ENCODE data around the gene SPATA31D3. TPM values are rescaled to one million over a fixed set of nuclear protein-coding genes. Genes with fewer than 3 reads are reported as not detected.

Gene SPATA31D3
- total RNA-seq, 1 experiment from 2014 or later: not detected

DNA sequence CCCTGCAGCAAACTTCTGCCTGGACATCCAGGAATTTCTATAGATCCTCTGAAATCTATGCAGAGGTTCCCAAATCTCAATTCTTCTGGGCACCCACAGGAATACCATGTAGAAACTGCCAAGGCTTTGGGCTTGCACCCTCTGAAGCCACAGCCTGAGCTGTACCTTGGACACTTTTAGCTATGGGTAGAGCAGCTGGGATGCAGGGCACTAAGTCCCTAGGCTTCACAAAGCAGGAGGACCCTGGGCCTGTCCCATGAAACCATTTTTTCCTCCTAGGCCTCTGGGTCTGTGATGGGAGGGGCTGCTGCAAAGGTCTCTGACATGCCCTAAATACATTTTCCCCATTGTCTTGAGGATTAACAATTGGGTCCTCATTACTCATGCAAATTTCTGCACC is 12.3 kb downstream of the SPATA31D3 start:
- no peaks in the 10 kb centered on the region for H3K4me1 Mint-ChIP-seq (ENCODE audit: low read depth, unreplicated experiment)
- CTCF ChIA-PET: no interaction called here
- BruUV-seq (replicated peaks): no TSS peak
- H3K4me3 Mint-ChIP-seq (ENCODE audit: low read depth, unreplicated experiment): no peak overlapping the region
- TF ChIP-seq, protein P1, sequence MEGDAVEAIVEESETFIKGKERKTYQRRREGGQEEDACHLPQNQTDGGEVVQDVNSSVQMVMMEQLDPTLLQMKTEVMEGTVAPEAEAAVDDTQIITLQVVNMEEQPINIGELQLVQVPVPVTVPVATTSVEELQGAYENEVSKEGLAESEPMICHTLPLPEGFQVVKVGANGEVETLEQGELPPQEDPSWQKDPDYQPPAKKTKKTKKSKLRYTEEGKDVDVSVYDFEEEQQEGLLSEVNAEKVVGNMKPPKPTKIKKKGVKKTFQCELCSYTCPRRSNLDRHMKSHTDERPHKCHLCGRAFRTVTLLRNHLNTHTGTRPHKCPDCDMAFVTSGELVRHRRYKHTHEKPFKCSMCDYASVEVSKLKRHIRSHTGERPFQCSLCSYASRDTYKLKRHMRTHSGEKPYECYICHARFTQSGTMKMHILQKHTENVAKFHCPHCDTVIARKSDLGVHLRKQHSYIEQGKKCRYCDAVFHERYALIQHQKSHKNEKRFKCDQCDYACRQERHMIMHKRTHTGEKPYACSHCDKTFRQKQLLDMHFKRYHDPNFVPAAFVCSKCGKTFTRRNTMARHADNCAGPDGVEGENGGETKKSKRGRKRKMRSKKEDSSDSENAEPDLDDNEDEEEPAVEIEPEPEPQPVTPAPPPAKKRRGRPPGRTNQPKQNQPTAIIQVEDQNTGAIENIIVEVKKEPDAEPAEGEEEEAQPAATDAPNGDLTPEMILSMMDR (IDR thresholded peaks at IDR 0.05; ENCODE audit: unreplicated experiment): no peak
- intact Hi-C loops (cut with micrococcal nuclease; ENCODE audit: unreplicated experiment): no loop called here
- H3K36me3 Mint-ChIP-seq (ENCODE audit: insufficient read depth, unreplicated experiment): no peaks in the 10 kb centered on the region
- no peak overlapping the region for H3K27ac Mint-ChIP-seq (ENCODE audit: unreplicated experiment)
- peaks cover 12% of the 10 kb centered on the region for H3K27me3 Mint-ChIP-seq (ENCODE audit: unreplicated experiment)
- H3K9me3 Mint-ChIP-seq (ENCODE audit: low read depth, unreplicated experiment): peaks cover 11% of the 10 kb centered on the region
- no peak for DNase-seq

DNA sequence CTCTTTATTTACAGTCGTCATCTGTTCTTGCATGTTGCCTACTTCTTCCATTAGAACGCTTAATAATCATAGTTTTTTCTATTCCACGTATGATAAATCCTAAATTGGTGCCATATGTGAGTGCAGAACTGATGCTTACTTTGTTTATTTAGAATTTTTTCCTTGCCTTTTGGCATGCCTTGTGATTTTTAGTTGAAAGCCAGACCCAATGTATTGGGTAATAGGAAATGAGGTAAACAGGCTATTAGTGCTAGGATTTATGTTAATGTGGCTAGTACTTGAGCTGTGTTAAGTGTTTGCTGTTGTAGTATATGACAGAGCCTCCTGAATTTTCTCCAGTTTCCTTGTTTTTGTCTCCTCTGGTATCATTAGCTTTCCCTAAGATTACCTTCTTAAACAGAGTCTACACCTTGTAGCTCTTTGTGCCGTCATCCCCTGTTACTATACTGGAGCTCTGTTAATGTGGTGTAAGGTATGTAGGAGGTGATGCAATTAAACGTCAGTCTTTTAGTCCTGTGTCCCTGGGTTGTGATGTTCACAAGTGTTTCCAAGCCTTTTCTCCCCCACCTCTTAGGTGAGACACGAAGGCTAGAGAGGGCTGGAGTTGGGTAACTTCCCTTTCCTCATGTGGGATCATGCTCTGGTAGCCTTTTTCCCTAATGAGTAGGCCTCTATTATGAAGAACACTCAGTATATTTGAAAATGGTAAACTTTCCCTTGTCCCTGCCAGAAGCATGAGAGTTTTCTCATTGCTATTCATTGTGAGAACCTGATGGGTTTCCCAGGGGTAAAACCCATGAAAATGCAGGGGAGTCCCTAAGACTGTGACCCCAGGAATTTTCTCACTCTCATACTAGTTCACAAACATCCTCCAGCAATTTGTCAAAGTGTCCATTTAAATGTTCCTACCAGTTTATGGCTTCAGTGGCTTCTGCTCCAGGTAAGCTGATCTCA is 21.2 kb downstream of the SPATA31D3 start:
- Mint-ChIP-seq H3K4me1 (ENCODE audit: low read depth, unreplicated experiment) (no peaks in the 10 kb centered on the region), H3K36me3 (ENCODE audit: insufficient read depth, unreplicated experiment) (no peaks in the 10 kb centered on the region), H3K9me3 (ENCODE audit: low read depth, unreplicated experiment) (peaks cover 4% of the 10 kb centered on the region), H3K27ac (ENCODE audit: unreplicated experiment) (no peak overlapping the region), H3K27me3 (ENCODE audit: unreplicated experiment) (peaks cover 10% of the 10 kb centered on the region), H3K4me3 (ENCODE audit: low read depth, unreplicated experiment) (no peak overlapping the region)
- no peak for DNase-seq
- CTCF ChIA-PET: no interaction called here
- TF ChIP-seq, protein P1 (IDR thresholded peaks at IDR 0.05; ENCODE audit: unreplicated experiment): no peak
- BruUV-seq (replicated peaks): no TSS peak
- intact Hi-C loops (cut with micrococcal nuclease; ENCODE audit: unreplicated experiment): no loop called here

DNA sequence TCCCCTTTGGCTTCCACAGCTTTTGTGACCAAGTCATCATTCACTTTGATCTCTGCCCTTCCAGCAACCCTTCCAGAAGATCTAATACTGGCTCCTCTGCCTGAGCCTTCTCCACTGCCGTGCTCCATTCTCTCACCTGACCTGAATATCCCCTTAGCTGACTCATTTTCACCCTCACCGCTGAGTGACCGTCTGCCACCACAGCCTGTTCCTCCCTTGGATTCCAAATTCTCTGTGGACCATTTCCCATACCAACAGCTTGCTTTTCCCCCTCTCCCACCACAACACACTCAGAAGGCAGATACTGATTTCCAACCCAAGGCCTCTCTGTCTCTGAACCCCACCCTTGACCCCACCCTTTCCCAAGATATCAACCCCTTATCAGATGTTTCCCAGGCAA is 24.7 kb downstream of the SPATA31D3 start:
- Mint-ChIP-seq H3K4me3 (ENCODE audit: low read depth, unreplicated experiment) (no peak overlapping the region), H3K27me3 (ENCODE audit: unreplicated experiment) (peaks cover 25% of the 10 kb centered on the region), H3K36me3 (ENCODE audit: insufficient read depth, unreplicated experiment) (no peaks in the 10 kb centered on the region), H3K27ac (ENCODE audit: unreplicated experiment) (no peak overlapping the region), H3K4me1 (ENCODE audit: low read depth, unreplicated experiment) (no peaks in the 10 kb centered on the region), H3K9me3 (ENCODE audit: low read depth, unreplicated experiment) (peaks cover 7% of the 10 kb centered on the region)
- CTCF ChIA-PET: no interaction called here
- intact Hi-C loops (cut with micrococcal nuclease; ENCODE audit: unreplicated experiment): no loop called here
- no peak for DNase-seq
- BruUV-seq (replicated peaks): no TSS peak
- TF ChIP-seq, protein P1 (IDR thresholded peaks at IDR 0.05; ENCODE audit: unreplicated experiment): no peak

DNA sequence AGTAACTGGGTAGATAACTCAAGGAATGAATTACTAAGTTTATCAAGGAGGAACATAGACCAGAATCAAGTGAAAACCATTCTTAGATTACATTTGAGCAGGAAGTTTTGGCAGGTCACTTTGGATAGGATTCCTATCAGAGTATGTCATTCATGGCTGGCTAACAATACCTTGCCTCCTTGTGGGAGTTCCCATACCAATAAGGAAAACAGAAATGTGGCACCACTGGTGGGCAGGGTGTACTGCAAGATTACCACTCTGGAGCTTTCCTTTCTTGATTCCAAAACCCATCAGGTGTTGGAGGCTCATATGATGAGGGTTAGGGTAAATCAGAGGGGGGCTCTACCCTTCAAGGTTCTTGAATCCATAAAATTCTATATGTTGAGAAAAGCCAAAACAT is 26.7 kb downstream of the SPATA31D3 start:
- Mint-ChIP-seq H3K4me1 (ENCODE audit: low read depth, unreplicated experiment) (no peaks in the 10 kb centered on the region), H3K27me3 (ENCODE audit: unreplicated experiment) (peaks cover 25% of the 10 kb centered on the region), H3K36me3 (ENCODE audit: insufficient read depth, unreplicated experiment) (no peaks in the 10 kb centered on the region), H3K4me3 (ENCODE audit: low read depth, unreplicated experiment) (no peak overlapping the region), H3K27ac (ENCODE audit: unreplicated experiment) (no peak overlapping the region), H3K9me3 (ENCODE audit: low read depth, unreplicated experiment) (peaks cover 7% of the 10 kb centered on the region)
- no TSS peak for BruUV-seq (replicated peaks)
- no peak for DNase-seq
- TF ChIP-seq, protein P1 (IDR thresholded peaks at IDR 0.05; ENCODE audit: unreplicated experiment): no peak
- CTCF ChIA-PET: no interaction called here
- intact Hi-C loops (cut with micrococcal nuclease; ENCODE audit: unreplicated experiment): no loop called here
